Neural cell (in vitro differentiated cells): Measurements from ENCODE around the gene TIMM22. TPM values are rescaled to one million over a fixed set of nuclear protein-coding genes. Genes with fewer than 3 reads are reported as not detected.

ENCODE experiments used
- H2AFZ ChIP-seq: fragments of 200-600, 300-800 bp; sonication (generic), shearing (Covaris generic); 2 replicates; pipeline ENCODE4 v1.6.0; 2014; ENCODE audit warnings: low read depth, mild to moderate bottlenecking, antibody characterized with exemption, low read length, moderate library complexity
- H3F3A ChIP-seq: fragments of 200-600 bp; shearing (Covaris generic); 2 replicates; pipeline ENCODE4 v1.6.1; 2016; ENCODE audit warnings: mild to moderate bottlenecking, moderate library complexity, mixed read lengths, antibody characterized with exemption, low read length; ENCODE audit not compliant: insufficient read depth, poor library complexity, severe bottlenecking
- H3K27ac ChIP-seq: fragments of 200-600, 300-800 bp; sonication (generic), shearing (Covaris generic); 2 replicates; pipeline ENCODE4 v1.5.1; 2014; ENCODE audit warnings: mild to moderate bottlenecking, low read length, moderate library complexity
- H3K27me3 ChIP-seq: fragments of 300-800, 200-600 bp; sonication (generic), shearing (Covaris generic); 2 replicates; pipeline ENCODE4 v1.6.0; 2014; ENCODE audit warnings: mild to moderate bottlenecking, low read depth, low read length, moderate library complexity; ENCODE audit not compliant: insufficient read depth
- H3K36me3 ChIP-seq: fragments of 300-800, 200-600 bp; sonication (generic), shearing (Covaris generic); 2 replicates; pipeline ENCODE4 v1.5.1; 2014; ENCODE audit warnings: mild to moderate bottlenecking, antibody characterized with exemption, low read length, moderate library complexity; ENCODE audit not compliant: insufficient read depth
- H3K4me2 ChIP-seq: fragments of 300-800, 200-600 bp; sonication (generic), shearing (Covaris generic); 2 replicates; pipeline ENCODE4 v1.6.0; 2014; ENCODE audit warnings: mild to moderate bottlenecking, low read length
- H3K4me3 ChIP-seq: fragments of 300-800, 200-600 bp; sonication (generic), shearing (Covaris generic); 2 replicates; pipeline ENCODE4 v1.5.1; 2014; ENCODE audit warnings: mild to moderate bottlenecking, low read length, moderate library complexity
- H3K79me2 ChIP-seq: fragments of 200-600 bp; shearing (Covaris generic); replicated peaks from 2 replicates; pipeline ENCODE4 v1.6.0; 2014; ENCODE audit warnings: mild to moderate bottlenecking, low read length, moderate library complexity; ENCODE audit not compliant: insufficient read depth
- H3K9ac ChIP-seq: fragments of 300-800, 200-600 bp; sonication (generic), shearing (Covaris generic); 2 replicates; pipeline ENCODE4 v1.6.1; 2016; ENCODE audit warnings: mild to moderate bottlenecking, low read length, mixed read lengths
- H3K9me2 ChIP-seq: fragments of 200-600 bp; shearing (Covaris generic); 2 replicates; pipeline ENCODE4 v1.6.1; 2016; ENCODE audit warnings: mild to moderate bottlenecking, low read length, mixed read lengths; ENCODE audit not compliant: insufficient read depth
- H3K9me3 ChIP-seq: fragments of 200-600, 300-800 bp; sonication (generic), shearing (Covaris generic); 2 replicates; pipeline ENCODE4 v1.6.1; 2016; ENCODE audit warnings: mild to moderate bottlenecking, mixed run types, low read length, moderate library complexity, mixed read lengths
- H4K20me1 ChIP-seq: fragments of 200-600 bp; shearing (Covaris generic); 2 replicates; pipeline ENCODE4 v1.6.1; 2016; ENCODE audit warnings: mild to moderate bottlenecking, mixed run types; ENCODE audit not compliant: insufficient read depth
- EP300 ChIP-seq: fragments of 450-650 bp; conservative IDR thresholded peaks from 2 replicates; pipeline ENCODE4 v1.6.1; 2014; ENCODE audit warnings: antibody characterized with exemption, mild to moderate bottlenecking, moderate library complexity; ENCODE audit not compliant: poor library complexity, severe bottlenecking
- EZH2 ChIP-seq: fragments of 200-600, 300-800 bp; shearing (Covaris generic), sonication (generic); IDR thresholded peaks from 2 replicates; pipeline ENCODE4 v1.6.1; 2014; ENCODE audit warnings: antibody characterized with exemption, low read length, borderline replicate concordance, mild to moderate bottlenecking; ENCODE audit not compliant: insufficient read depth, poor library complexity, severe bottlenecking
- MXI1 ChIP-seq: fragments of 450-650 bp; conservative IDR thresholded peaks from 2 replicates; pipeline ENCODE4 v1.6.1; 2014; ENCODE audit warnings: antibody characterized with exemption, mild to moderate bottlenecking; ENCODE audit not compliant: poor library complexity, severe bottlenecking
- POLR2AphosphoS5 ChIP-seq: IDR thresholded peaks from 2 replicates; pipeline ENCODE4 v1.6.1; 2012
- RAD21 ChIP-seq: fragments of 450-650 bp; conservative IDR thresholded peaks from 2 replicates; pipeline ENCODE4 v1.6.1; 2014; ENCODE audit warnings: antibody characterized with exemption, mild to moderate bottlenecking, moderate library complexity
- SMC3 ChIP-seq: fragments of 450-650 bp; conservative IDR thresholded peaks from 2 replicates; pipeline ENCODE4 v1.6.1; 2014; ENCODE audit warnings: antibody characterized with exemption, mild to moderate bottlenecking, moderate library complexity; ENCODE audit not compliant: poor library complexity
- TAF1 ChIP-seq: IDR thresholded peaks from 2 replicates; pipeline ENCODE4 v1.6.1; 2012; ENCODE audit warnings: low read depth
- polyA plus RNA-seq: library from polyadenylated mRNA; depleted of rRNA; stranded (reverse); fragments of >200 nt; gene quantifications from 2 replicates; pipeline ENCODE4 v1.2.3, GENCODE V29; 2014
- TF ChIP-seq, protein P1 (sequence below): IDR thresholded peaks from 2 replicates; pipeline ENCODE4 v1.6.1; 2012; ENCODE audit warnings: borderline replicate concordance
- TF ChIP-seq, protein P2 (sequence below): fragments of 450-650 bp; IDR thresholded peaks from 2 replicates; pipeline ENCODE4 v1.5.1; 2014; ENCODE audit warnings: antibody characterized with exemption, mild to moderate bottlenecking, moderate library complexity; ENCODE audit not compliant: poor library complexity, severe bottlenecking

TIMM22 gene
- polyA plus RNA-seq, 1 donor from 2014 or later, result 16.7 TPM

DNA sequence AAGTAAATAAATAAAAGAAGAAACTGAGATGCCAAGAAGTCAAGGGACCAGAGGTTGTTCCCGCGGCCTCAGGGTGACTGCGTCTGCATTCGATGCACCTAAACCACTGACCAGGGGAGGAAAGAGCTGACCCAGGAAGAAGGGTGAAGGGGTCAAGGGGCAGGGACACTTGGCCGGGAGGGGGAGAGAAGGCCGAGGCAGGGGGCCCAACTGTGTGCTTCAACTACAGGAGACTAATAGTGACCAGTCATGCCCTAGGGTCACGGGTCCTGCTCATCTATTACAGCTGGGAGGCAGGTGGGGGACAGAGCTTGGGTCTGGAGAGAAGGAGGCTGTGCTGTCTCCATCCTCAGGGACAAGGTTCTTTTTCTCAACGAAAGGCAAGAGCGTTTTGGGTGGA, 44.8 kb downstream of the TIMM22 start:
- no peak for TF ChIP-seq MXI1
- no peak for TF ChIP-seq RAD21
- TF ChIP-seq SMC3, result no peak
- TF ChIP-seq EZH2, result no peak
- TF ChIP-seq, protein P1, sequence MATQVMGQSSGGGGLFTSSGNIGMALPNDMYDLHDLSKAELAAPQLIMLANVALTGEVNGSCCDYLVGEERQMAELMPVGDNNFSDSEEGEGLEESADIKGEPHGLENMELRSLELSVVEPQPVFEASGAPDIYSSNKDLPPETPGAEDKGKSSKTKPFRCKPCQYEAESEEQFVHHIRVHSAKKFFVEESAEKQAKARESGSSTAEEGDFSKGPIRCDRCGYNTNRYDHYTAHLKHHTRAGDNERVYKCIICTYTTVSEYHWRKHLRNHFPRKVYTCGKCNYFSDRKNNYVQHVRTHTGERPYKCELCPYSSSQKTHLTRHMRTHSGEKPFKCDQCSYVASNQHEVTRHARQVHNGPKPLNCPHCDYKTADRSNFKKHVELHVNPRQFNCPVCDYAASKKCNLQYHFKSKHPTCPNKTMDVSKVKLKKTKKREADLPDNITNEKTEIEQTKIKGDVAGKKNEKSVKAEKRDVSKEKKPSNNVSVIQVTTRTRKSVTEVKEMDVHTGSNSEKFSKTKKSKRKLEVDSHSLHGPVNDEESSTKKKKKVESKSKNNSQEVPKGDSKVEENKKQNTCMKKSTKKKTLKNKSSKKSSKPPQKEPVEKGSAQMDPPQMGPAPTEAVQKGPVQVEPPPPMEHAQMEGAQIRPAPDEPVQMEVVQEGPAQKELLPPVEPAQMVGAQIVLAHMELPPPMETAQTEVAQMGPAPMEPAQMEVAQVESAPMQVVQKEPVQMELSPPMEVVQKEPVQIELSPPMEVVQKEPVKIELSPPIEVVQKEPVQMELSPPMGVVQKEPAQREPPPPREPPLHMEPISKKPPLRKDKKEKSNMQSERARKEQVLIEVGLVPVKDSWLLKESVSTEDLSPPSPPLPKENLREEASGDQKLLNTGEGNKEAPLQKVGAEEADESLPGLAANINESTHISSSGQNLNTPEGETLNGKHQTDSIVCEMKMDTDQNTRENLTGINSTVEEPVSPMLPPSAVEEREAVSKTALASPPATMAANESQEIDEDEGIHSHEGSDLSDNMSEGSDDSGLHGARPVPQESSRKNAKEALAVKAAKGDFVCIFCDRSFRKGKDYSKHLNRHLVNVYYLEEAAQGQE, result no peak
- TF ChIP-seq, protein P2, sequence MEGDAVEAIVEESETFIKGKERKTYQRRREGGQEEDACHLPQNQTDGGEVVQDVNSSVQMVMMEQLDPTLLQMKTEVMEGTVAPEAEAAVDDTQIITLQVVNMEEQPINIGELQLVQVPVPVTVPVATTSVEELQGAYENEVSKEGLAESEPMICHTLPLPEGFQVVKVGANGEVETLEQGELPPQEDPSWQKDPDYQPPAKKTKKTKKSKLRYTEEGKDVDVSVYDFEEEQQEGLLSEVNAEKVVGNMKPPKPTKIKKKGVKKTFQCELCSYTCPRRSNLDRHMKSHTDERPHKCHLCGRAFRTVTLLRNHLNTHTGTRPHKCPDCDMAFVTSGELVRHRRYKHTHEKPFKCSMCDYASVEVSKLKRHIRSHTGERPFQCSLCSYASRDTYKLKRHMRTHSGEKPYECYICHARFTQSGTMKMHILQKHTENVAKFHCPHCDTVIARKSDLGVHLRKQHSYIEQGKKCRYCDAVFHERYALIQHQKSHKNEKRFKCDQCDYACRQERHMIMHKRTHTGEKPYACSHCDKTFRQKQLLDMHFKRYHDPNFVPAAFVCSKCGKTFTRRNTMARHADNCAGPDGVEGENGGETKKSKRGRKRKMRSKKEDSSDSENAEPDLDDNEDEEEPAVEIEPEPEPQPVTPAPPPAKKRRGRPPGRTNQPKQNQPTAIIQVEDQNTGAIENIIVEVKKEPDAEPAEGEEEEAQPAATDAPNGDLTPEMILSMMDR, result no peak
- TF ChIP-seq TAF1, result no peak
- TF ChIP-seq POLR2AphosphoS5, result no peak
- TF ChIP-seq EP300, result no peak
- Histone ChIP-seq H3K9me3 (no peaks in the 10 kb centered on the region), H3F3A (no peaks in the 10 kb centered on the region), H3K4me3 (no peak overlapping the region), H3K27ac (no peak overlapping the region), H3K9ac (no peak overlapping the region), H3K4me2 (no peak overlapping the region), H3K79me2 (no peaks in the 10 kb centered on the region), H4K20me1 (no peaks in the 10 kb centered on the region), H3K36me3 (peaks cover 5% of the 10 kb centered on the region), H3K9me2 (no peaks in the 10 kb centered on the region), H3K27me3 (no peaks in the 10 kb centered on the region), H2AFZ (no peak overlapping the region)

DNA sequence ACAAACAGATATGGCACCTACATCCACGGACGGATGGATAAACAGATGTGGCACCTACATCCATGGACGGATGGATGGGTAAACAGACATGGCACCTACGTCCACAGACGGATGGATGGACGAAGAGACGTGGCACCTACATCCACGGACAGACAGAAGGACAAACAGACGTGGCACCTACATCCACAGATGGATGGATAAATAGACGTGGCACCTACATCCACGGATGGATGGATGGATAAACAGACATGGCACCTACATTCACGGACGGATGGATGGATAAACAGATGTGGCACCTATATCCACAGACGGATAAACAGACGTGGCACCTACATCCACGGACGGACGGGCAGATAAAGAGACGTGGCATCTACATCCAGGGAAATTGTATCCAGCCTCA, 45.6 kb downstream of the TIMM22 start:
- Histone ChIP-seq H3K36me3 (peaks cover 5% of the 10 kb centered on the region), H3K4me2 (no peak overlapping the region), H3K9me3 (no peaks in the 10 kb centered on the region), H4K20me1 (no peaks in the 10 kb centered on the region), H3K9ac (no peak overlapping the region), H3K9me2 (no peaks in the 10 kb centered on the region), H3K4me3 (no peak overlapping the region), H3K27ac (no peak overlapping the region), H3F3A (no peaks in the 10 kb centered on the region), H3K27me3 (no peaks in the 10 kb centered on the region), H2AFZ (no peak overlapping the region), H3K79me2 (no peaks in the 10 kb centered on the region)
- no peak for TF ChIP-seq RAD21
- TF ChIP-seq, protein P1, result no peak
- no peak for TF ChIP-seq POLR2AphosphoS5
- no peak for TF ChIP-seq EZH2
- TF ChIP-seq, protein P2, result no peak
- no peak for TF ChIP-seq MXI1
- no peak for TF ChIP-seq SMC3
- no peak for TF ChIP-seq TAF1
- TF ChIP-seq EP300, result no peak
